HG03571 (cell line): ENCODE measurements around the gene STAB2.
"Not testable (repeated sequence)": the region's sequence is repeated elsewhere in the genome, so short reads cannot be mapped to it uniquely, and the experiment has no call there.

Experiments used
- ATAC-seq: cut with Tn5 transposase; IDR thresholded peaks from one replicate; pipeline ENCODE4 v1.9.1; 2021; ENCODE audit not compliant: unreplicated experiment

The STAB2 gene

GRCh38 chr12:103801709-103802585, 214.9 kb downstream of the STAB2 start:
- no peak for ATAC-seq

GRCh38 chr12:103802586-103802886, 215.5 kb downstream of the STAB2 start:
- ATAC-seq = no peak

GRCh38 chr12:103803847-103804246, 216.8 kb downstream of the STAB2 start:
- no peak for ATAC-seq

GRCh38 chr12:103805655-103806360, 218.7 kb downstream of the STAB2 start:
- ATAC-seq = no peak

- no peak for ATAC-seq
Measured at GRCh38 chr12:103806803-103807202, 219.7 kb downstream of the STAB2 start.

GRCh38 chr12:103807561-103808238, 220.6 kb downstream of the STAB2 start:
- no peak for ATAC-seq

- no peak for ATAC-seq
Measured at GRCh38 chr12:103808239-103808880, 221.3 kb downstream of the STAB2 start.

- ATAC-seq = no peak
Measured at GRCh38 chr12:103809154-103809553, 222.1 kb downstream of the STAB2 start.

- not testable (repeated sequence) for ATAC-seq
Measured at GRCh38 chr12:103809639-103810038, 222.6 kb downstream of the STAB2 start.

- ATAC-seq = no peak
Measured at GRCh38 chr12:103810111-103810510, 223.0 kb downstream of the STAB2 start.

GRCh38 chr12:103811791-103812190, 224.7 kb downstream of the STAB2 start:
- no peak for ATAC-seq

- no peak for ATAC-seq
Measured at GRCh38 chr12:103812789-103813188, 225.7 kb downstream of the STAB2 start.

GRCh38 chr12:103813426-103813825, 226.4 kb downstream of the STAB2 start:
- ATAC-seq = no peak

GRCh38 chr12:103813949-103814348, 226.9 kb downstream of the STAB2 start:
- no peak for ATAC-seq

- no peak for ATAC-seq
Measured at GRCh38 chr12:103814436-103814835, 227.4 kb downstream of the STAB2 start.
